ENCODE measurements around the gene GET3.

GET3 gene

DNA sequence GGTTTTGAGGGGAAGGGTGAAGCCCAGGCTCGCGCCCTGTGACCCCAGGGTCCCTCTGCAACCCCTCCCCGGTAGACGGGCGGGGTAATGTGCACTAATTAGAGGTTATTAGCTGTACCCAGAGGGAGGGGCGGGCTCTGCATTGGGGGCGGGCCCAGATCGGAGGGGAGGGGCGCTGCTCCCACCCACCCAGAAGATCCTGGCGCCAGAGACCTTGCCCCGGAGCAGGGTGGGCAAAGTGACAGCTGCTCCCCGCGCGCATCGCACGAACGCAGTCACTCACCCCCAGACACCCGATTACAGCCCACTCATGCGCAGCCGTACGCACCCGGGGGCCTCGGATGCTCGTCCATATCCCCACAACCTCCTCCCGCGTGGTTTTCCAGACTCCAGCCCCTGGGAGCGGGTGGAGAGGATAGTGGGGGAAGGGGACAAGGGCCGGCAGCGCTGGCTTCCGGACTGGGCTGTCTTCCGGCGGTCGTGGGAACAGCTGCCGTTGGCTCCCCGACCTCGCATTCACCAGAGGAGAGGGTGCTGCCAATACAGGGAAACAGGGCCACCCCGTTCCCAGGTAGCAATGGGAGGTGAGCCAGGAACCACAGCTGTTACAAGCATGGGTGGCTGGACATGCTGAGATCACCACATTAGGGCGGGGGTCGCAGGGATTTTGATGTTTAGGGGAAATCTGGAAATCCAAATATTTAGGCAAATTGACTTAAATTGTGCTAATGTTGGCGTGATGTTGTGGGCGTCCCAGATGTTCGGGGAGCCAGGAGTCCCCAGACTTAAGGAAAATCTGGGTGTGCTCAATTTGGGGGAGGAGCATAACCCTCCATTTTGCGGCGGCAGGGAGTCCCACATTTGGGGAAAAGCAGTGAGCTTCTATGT lies 41.0 kb downstream of the GET3 start:
- peak in 53 of 58 donors; percentile 13 to 81 (median 49) for DNase-seq

DNA sequence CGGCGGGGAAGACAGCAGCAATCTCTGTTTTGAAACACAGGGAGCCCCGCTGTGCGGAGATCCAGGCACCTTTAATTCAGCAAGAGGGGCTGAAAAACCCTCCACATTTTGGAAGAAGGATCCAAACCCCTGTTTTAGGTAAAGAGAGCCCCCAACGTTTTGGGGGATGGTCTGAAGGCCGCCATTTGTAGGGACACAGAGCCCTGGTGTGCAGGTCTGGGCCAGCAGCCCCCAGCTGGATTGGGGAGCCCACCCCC lies 41.5 kb downstream of the GET3 start:
- DNase-seq, result peak in 2 of 58 donors; percentile 51 to 60

DNA sequence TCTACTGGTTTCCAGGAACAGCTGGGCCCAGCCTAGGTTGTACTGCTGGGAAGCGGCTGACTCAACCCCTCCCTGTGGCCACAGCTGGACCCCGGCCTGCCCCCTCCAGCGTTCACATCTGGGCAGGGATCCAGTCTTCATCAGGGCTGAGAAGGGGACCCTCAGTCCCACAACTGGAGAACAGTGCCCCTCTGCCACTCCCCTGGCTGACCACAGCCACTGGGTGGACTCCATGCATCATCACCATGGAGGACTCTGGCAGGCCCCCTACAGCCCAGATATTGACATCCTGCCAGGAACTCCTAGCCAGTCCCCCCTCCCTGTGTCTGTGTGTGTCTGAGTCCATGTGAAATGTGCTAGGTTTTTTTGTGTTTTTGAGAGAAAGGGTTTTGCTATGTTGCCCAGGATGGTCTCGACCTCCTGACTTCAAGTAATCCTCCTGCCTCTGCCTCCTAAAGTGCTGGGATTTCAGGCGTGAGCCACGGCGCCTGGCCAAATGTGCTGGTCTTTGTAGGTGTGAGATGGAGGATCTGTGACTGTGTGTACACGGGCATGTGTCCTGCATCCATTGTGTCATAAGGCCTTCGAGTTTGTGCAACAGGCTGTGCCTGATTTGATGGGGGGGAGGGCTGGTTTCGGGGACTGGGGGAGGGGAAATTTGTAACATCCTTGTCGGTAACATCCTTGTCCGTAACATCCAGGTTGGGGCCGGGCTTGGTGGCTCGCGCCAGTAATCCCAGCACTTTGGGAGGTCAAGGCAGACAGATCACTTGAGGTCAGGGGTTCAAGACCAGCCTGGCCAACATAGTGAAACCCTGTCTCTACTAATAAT lies 42.1 kb downstream of the GET3 start:
- peak in 23 of 58 donors; percentile 6 to 55 (median 28) for DNase-seq

DNA sequence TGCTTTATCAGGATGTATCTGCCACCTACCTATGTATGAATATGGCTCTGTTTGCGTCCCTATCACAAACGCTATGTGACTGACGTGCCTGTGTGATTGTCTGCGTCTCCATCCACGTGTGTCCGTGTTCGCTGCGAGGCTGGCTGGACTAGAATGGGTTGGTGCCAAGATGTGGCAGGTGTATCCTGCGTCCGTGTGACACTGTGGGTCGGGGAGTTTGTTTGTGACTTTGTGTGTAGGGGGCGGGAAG lies 44.8 kb downstream of the GET3 start:
- peak in 2 of 58 donors; percentile 75 to 80 for DNase-seq

DNA sequence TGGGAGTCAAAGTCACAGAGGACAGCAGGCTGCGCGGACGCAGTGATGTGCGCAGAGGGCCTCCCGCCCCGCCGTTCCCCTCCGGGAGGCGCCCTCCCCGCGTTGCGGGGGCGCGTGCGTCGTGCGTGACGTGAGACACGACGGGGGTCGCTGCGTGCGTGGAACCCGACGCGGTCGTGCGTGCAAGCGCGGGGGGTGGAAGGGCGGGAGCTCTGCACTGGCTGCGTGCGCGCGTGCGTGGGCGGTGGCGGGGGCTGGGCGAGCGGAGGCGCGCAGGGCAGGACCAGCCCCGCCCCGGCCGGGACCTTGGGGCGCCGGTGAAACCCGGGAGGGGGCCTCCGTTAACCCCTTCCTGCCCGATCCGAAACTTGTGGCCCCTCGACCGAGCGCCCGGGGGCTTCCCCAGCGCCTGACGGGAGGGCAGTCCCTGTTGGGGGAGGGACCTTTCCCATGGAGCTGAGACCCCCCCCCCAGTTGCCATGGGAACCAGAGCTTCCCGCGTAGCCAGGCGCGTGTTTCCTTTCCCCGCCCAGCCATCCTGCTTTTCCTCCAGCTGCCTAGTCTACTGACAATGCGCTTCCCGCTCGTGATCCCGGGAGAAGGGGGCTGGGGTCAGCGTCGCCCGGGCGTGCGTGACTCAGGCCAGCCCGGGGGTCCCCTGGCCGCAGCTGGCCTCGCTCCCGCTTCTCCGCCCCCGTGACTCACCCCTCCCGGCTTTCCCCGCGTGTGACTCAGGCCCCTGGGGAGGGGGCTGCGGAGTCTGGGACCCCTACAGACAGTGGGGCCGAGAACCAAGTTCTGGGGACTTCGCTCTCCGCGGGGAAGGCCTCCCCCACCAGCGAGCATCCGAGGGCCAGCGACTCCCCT lies 45.4 kb downstream of the GET3 start:
- DNase-seq, result peak; percentile 55 to 95 (median 89)

DNA sequence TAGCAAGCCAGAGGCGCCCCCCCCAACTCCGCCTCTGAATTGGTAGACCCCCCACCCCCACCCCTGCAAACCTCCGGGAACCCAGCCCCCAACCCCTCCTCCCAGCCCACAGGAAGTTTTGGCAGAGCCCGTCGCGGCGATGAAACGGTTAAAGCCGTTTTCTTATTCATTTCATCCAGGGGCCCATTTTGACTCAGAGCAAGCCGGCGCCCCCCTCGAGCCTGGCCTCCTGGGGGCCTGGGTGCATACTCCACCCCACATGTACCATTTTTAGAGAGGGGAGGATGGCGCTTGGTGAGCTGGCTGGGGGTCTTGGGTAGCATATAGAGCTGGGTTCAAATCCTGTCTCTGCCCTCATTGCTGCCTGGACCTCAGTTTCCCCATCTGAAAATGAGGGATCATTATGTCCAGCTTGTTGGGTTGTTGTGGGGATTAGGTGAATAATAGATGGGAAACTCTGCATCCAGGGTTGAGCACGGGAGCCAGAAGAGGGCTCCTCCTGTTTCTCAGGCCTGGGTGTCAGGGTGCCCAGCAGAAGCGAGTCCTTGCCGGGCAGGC lies 46.1 kb downstream of the GET3 start:
- DNase-seq, result peak in 1 of 58 donors; percentile 29

DNA sequence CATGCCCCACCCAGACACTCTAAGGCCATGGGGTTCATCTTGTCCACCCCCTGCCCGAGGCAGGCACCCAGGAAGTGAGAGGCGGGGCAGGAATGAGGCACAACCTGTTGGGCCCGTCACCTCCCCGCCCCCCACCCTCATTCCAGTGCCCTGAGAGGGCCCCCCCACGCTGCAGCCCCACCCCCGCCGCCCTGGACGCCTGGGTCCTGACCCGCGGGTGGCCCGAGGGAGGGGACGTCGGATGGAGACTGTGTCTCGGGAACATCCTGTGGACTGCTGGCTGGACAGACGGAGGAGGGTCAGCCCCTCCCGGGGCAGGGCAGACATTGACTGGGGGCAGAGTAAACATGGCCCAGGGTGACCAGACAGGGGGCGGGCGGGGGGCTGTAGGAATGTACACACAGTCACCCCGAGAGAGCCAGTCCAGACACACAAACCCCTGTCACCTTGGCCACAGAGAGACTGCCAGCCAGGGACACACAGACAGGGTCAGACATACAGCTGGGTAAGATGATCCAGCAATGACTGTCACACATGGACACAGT lies 46.6 kb downstream of the GET3 start:
- peak in 6 of 58 donors; percentile 8 to 43 (median 21) for DNase-seq

DNA sequence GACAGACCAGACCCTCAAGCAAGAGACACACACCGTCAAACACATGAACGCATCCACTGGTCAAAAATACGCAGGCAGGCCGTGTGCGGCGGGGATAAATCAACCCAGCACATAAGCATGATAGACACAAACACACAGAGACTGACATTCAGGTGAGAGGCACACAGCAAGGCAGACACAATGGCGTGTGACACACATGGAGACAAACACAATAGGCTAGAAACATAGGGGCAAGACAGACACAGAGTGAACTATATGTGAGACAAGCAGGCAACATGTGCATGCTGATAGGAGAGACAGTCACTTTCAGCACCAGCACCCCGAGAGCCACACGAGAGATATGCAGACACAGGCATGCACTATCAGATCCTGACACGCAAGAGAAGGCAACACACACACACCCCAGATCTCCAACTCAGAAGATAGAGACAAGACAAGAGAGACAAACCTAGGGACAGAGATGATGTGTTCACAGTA lies 47.1 kb downstream of the GET3 start:
- peak in 2 of 58 donors; percentile 10 to 21 for DNase-seq

DNA sequence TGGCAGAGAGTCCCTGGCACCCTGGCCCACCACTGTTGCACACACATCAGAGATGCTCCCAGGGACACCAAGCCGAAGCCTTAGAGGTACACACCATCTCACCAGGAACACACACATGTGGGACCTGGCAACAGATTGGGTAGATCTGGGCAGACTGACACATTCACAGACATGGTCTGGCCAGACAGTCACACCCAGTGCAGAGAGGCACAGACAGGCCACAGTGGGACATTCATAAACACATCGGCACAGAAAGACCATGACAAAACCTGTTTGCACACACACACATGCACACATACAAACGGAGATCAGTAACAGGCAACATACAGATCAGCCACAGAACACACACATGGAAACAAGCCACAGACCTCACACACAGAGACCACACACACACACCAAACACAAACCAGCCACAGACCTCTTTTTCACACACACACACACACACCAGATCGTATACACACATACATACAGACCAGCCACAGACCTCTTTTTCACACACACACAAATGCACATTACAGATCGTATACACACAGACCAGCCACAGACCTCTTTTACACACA lies 47.7 kb downstream of the GET3 start:
- DNase-seq, result peak in 1 of 58 donors; percentile 5

DNA sequence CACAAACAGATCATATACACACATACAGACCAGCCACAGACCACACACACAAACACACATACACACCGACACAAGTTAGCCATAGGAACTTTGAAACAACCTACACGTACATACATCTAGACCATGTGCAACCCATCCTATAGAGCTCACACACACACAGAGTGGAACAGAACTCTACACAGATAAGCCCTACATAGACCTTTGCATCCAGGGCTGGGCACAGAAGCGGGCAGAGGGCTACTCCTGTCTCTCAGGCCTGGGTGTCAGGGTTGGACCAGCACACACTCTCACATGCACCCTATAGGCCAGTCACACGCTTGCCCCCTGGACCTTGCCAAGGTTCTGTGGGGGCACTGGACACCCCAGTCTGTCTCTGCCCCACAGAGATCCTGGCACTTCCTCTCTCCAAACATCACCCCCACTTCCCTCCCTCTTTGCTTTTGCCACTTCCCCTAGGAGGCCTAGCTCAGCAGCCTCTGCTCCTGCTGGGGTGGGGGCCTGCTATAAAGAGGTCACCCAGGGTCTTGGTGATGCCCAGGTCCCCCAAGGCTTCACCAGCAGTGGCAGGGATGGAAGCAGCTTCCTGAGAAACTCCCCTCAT lies 48.2 kb downstream of the GET3 start:
- peak in 15 of 58 donors; percentile 9 to 45 (median 25) for DNase-seq

DNA sequence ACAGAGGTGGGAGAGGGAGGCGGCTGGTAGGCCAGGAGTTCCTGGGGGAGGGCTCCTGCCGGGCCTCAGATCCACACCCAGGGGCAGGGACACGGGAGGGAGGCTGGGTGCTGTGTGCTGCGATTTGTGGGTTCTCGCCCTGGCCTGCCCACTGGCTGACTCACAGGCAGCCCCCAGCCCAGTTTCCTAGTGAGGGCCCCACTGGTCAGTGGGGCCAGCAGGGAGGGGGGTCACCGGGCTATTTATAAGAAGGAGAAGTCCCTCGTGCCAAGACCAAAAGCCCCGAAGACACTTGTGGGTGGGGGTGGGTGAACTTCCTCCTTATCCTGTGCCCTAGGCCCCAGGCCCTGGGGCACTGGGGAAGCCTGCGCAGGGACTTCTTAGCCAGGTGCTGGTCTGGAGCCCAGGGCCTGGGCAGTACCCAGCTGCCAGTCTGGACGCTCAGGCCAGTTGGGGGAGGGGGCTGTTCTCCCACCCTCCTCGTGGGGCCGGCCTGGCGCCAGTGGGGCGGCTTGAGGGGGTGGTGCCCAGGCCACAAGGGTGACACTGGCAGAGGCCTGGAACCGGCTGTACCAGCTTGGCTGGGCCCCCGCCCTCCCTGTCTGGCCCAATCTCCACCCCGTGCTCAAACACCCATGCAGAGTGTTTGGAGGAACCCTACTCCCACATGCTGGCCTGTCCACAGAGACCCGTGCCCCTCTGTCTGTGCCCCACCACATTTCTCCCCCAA lies 49.0 kb downstream of the GET3 start:
- peak in 51 of 58 donors; percentile 19 to 85 (median 60) for DNase-seq

DNA sequence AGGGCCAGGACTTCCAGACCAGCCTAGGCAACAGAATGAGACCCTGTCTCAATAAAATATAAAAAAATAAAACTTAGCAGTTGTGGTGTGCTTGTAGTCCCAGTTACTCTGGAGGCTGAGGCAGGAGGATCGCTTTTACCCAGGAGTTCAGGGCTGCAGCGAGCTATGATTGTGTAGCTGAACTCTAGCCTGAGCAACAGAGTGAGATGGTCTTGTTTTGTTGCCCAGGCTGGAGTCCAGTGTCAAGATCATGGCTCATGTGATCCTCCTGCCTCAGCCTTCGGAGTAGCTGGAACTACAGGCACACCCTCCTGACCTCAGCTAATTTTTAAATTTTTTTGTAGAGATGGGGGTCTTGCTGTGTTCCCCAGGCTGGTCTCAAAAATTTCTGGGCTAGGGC lies 49.7 kb downstream of the GET3 start:
- no peak for DNase-seq

DNA sequence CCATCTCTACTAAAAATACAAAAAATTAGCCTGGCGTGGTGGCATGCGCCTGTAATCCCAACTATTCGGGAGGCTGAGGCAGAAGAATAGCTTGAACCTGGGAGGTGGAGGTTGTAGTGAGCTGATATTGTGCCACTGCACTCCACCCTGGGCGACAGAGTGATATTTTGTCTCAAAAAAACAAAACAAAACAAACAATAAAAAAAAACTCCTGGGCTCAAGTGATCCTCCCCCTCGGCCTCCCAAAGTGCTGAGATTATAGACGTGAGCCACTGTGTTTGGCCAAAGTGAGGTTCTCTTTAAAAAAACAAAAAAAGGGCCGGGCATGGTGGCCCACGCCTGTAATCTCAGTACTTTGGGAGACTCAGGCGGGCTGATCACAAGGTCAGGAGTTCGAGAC lies 50.2 kb downstream of the GET3 start:
- DNase-seq, result no peak

DNA sequence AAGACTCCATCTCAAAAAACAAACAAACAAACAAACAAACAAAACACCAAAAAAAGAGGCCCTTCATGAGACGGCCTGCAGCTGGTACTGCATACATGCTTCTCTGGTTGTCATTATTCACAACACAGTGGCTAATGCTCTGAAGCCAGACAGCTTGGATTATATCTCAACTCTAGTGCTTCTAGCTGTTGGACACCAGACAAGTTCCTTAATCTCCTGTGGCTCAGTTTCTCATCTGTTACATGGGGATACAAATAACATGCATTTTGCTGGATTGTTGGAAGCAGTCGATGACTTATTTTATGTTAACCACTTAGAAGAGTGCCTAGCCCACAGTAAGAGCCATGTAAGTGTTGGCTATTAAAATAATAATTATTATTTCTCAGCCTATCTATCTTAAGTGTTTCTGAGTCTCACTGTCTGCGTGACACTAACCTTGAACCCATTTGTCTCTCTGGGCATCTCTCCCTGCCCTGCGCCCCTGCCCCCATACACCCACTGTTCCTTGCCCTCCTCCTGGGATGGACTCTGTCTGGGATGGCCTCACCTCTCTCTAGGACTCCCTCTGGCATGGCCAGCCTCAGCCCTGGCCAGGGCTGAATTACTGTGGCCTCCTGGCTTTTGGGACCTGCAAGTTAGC lies 50.9 kb downstream of the GET3 start:
- DNase-seq, result no peak

DNA sequence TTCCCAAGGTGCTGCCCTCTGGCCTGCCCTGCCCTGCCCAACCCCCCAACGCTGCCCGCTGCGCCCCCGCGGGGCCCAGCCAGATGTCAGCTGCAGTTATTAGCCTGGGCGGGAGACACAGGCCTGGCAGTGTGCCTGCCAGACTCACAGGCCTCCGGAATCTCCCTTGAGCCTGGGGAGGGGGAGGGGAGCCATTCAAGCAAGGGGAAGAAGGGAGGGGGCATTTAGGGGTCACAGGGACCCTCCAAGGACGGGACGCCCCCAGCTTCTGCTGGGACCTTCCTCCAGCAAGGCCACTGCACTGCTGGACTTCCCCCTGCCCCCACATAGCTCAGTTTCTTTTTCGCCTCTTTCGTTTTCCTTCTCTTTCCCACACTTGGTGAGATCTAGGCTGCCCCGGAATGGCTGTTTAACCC lies 51.4 kb downstream of the GET3 start:
- DNase-seq, result peak in 50 of 58 donors; percentile 6 to 78 (median 54)

DNA sequence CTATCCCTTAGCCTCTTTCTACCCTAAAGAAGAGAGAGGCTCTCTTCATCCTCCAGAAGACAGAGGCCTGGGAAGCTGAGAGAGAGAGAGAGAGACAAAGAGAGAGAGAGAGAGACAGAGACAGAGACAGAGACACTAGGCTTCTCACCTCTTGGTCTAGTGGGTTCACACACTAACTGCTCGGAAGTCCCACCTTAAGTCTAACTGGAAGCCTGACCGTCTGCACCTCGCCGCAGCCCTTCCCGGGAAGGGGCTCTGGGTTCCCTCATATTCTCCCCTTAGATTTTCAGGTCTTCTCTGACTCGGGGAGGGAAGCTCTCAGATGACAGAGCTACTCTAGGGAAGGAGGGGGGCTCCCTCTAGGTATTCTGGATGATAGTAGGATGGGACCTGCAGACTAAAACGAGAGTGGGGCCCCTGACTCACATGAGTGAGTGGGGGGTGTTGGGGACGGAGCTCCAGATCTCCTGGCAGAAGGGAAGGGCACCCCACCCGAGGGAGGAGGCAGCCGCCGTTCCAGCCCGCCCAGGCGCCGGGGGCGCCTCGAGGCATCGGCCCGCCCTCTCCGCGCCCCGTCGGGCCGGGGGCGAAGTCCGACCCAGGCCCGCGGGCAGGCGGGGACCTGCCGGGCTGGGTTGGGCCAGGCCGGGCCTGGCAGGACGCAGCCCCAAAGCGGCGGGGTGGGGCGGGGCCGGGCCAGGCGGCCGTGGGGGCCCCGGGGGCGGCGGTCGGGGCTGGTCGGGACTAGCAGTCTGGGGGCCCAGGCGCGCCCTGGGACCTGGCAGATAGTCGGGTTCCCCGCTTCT lies 52.0 kb downstream of the GET3 start:
- peak in 6 of 58 donors; percentile 36 to 77 (median 44) for DNase-seq

DNA sequence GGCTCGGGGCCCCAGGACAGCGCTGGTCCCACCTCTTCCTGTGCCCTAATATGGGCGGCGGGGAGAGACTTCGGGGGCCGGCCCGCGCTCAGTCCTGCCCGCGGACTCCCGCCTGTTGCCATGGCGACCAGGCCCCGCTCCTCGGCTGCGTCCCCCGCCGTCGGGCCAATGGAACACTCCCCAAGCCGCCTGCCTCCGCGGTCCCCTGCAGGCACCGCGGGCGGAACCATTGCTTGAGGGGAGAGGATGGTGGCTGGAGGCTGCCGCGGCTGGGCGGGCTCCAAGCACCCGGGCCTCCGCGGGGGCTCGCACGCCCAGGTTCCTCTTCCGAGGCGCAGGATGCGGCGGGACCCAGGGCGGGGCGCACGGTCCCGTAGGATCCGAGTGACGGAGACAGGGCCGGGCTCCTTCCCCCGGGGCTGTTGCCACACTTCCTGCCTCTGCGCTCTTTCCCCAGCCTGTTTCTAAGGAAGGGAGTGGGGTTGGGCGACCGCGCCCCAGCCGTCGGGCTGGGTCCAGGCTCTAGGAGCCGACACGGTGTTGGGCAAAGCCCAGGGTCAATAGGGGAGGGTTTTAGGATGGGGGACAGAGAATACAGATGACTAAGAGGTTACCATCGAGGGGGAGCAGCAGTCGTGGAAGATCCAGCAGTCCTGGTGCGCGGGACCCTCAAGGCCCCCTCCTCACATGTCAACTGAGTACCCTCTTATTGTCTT lies 52.8 kb downstream of the GET3 start:
- peak; percentile 46 to 97 (median 91) for DNase-seq
